Measurements from ENCODE around the gene ROBO4.

- TF ChIP-seq, protein P1, sequence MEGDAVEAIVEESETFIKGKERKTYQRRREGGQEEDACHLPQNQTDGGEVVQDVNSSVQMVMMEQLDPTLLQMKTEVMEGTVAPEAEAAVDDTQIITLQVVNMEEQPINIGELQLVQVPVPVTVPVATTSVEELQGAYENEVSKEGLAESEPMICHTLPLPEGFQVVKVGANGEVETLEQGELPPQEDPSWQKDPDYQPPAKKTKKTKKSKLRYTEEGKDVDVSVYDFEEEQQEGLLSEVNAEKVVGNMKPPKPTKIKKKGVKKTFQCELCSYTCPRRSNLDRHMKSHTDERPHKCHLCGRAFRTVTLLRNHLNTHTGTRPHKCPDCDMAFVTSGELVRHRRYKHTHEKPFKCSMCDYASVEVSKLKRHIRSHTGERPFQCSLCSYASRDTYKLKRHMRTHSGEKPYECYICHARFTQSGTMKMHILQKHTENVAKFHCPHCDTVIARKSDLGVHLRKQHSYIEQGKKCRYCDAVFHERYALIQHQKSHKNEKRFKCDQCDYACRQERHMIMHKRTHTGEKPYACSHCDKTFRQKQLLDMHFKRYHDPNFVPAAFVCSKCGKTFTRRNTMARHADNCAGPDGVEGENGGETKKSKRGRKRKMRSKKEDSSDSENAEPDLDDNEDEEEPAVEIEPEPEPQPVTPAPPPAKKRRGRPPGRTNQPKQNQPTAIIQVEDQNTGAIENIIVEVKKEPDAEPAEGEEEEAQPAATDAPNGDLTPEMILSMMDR (IDR thresholded peaks at IDR 0.05): no peak
- TF ChIP-seq POLR2A (IDR thresholded peaks at IDR 0.05) (no peak), POLR2AphosphoS5 (IDR thresholded peaks at IDR 0.05) (no peak), EP300 (IDR thresholded peaks at IDR 0.05) (no peak)
Observed at GRCh38 chr11:124917115-124917637, 19.5 kb upstream of the ROBO4 start.
